Endometrium (tissue), 2 donors: Measurements from ENCODE around the gene LRRC3C.
"Not testable (repeated sequence)": the region's sequence is repeated elsewhere in the genome, so short reads cannot be mapped to it uniquely, and the experiment has no call there.

Experiments used
- FAIRE-seq: peaks from 2 replicates; lab custom pipeline; 2012; peaks lifted over from hg19 to GRCh38; lab: Jason Lieb, UNC
- donor health status: control.
- donor health status: control.

The LRRC3C gene, protein sequence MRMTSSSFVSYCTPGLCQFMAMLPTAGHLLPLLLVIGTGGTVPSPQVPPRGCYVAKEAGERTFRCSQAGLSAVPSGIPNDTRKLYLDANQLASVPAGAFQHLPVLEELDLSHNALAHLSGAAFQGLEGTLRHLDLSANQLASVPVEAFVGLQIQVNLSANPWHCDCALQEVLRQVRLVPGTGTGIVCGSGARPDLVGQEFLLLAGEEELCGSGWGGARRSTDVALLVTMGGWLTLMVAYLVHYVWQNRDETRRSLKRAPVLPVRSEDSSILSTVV

DNA sequence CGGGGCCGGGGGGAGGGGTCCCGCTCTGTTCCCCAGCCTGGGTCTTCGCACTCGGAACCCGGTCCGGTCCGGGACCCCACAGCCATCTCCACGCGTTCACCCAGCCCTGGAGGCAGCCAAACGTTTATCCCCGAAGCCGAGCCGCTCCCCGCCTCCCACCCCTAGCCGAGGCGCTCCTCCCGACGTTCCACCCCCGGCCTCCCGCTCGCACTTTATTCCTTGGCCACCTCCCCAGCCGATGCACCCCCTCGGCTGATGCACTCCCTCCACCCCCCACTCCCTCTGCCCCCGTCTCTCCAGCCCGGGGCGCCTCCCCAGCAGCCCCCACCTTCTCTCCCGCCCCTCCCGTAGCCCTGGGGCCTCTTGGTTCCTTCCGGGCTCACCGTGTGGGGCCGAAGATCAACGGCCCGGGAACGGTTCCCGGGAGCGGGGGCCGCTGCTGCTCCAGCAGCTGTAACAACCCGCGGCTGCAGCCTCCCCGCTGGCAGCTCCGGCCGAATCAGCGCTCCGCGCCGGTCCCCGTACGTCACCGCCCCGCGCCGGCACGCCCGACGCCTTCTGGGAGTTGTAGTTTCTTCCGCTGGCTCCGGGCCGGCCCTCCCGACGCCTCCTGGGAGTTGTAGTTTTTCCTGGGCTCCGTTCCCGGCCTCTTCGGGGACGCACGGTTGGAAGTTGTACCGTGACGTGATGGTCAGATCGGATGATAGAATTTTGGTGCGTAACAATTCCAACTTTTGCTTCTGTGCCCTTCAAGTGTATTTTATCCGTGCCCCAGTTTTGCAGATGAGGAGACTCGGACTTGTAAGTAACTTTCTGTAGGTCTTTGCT lies at the start of gene LRRC3C, which contains the start of gene ORMDL3:
Gene LRRC3C, plus strand, starts transcription at position 632 of the 828 bp plus-strand sequence. CDS start 13,792 bp downstream, outside the sequence.
Gene ORMDL3, minus strand, starts transcription at position 501 of the 828 bp plus-strand sequence. CDS start 3,398 bp downstream, outside the sequence.
- peak; percentile 69 for FAIRE-seq

DNA sequence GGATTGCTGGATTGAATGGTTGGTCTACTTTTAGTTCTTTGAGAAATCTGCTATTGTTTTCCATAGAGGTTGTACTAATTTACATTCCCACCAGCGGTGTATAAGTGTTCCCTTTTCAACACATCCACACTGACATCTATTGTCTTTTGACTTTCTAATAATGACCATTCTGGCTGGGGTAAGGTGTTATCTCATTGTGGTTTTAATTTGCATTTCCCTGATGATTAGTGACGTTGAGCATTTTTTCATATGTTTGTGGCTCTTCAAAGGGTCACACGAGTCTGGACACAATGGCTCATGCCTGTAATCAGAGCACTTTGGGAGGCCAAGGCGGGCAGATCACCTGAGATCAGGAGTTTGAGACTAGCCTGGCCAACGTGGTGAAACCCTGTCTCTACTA lies 41.4 kb upstream of the LRRC3C start:
- not testable (repeated sequence) for FAIRE-seq

DNA sequence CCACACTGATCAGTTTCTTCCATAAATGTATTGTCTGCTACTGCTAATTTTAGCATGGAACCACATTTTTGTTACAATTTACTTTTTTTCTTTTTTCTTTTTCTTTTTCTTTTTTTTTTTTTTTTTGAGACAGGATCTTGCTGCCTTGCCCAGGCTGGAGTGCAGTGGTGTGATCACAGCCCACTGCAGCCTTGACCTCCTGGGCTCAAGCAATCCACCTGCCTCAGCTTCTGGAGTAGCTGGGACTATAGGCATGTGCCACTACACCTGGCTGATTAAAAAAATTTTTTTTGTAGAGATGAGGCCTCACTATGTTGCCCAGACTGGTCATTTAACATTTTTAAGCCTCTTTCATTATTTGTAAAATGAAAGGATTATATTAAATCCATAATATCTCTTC lies 40.5 kb upstream of the LRRC3C start:
- FAIRE-seq = no peak

DNA sequence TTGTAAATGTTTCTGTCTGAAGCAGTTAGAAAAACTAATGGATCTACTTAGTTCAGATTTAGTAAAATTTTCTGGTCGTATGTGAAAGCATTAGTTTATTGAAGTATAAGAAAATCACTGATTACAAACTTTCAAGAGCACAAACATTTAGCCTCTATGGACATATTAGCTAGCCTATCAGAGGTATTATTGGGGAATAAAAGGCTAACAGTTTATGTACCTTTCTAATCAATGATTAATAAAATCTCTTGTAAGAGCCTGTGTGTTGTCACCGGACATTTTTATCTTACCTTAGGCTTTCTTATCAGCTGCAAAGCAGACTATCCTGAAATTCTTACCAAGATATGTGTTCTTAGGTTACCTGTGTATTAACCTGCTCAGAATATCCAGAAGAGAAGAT lies 38.3 kb upstream of the LRRC3C start:
- FAIRE-seq = no peak

DNA sequence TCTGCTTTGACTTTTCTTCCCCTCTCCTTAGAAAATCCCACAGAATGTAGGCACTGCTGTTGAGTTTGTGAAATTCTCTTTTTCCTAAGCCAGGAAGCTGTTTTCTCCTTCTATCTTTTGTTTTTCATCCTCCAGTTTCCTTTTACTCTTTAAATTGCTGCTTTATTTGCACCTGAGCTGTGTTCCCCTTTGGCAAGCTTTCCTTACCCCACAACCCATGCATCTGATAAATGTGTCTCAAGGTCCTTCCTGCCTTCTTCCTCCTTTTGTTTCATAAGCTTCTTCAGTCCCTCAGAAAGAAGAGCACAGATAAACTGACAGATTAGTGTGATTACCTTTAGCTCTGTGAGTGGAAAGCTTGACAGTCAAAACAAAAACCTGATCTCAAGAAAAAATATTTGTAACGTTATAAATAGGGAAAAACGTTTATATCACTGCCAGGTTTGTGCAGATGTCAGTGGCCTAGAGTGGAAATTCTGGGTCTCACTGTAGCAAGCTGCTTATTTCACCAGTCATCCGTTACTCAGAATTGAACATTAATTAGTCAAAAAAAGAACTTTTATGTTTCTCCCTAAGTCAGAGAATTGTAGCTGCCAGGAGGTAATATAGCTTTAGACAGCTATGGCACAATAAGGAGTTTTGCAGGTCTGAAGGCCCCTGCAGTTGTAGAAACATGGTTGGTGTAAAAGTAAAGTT lies 32.7 kb upstream of the LRRC3C start:
- FAIRE-seq = no peak

DNA sequence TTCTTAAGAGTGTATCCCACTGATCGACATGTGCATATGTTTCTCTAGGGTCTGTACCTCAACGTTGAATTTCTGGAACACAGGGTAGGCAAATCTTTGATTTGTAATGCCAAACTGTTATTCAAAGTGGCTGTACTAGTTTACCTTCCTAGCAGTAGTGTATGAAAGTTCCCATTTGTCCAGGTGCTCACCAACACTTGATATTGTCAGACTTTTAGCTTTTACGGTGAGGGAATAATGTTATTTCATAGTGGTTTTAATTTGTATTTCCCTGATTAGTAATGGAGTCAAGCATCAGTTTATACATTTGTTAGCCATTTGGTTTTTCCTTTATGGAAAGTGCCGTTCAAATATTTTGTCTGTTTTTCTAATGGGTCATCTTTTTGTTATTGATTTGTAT lies 29.4 kb upstream of the LRRC3C start:
- no peak for FAIRE-seq

DNA sequence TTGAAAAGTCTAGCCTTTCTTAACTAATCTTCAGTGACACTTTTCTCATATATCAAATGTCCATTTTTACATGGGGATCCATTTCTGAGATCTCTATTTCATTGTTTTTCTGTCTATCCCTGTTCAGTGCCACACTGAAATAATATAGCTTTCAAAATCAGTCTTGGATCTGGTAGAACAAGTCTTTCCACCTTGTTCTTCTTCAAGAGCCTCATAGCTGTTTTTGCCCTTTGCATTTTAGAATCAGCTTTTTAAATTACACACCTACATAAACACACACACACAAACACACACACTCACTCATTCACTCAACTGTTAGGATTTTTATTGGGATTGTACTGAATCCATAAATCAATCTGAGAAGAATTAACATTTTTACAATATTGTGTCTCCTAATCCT lies 28.3 kb upstream of the LRRC3C start:
- no peak for FAIRE-seq

DNA sequence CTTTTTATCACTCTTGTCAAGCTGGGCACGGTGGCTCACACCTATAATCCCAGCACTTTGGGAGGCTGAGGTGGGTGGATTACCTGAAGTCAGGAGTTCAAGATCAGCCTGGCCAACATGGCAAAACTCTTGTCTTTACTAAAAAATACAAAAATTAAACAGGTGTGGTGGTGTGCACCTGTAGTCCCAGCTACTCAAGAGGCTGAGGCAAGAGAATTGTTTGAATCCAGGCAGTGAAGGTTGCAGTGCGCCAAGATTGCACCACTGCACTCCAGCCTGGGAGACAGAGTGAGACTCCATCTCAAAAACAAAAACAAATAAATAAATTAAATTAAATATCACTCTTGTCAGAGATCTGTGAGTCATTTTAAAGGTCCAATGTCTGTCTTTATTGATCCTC lies 25.5 kb upstream of the LRRC3C start:
- FAIRE-seq = not testable (repeated sequence)

DNA sequence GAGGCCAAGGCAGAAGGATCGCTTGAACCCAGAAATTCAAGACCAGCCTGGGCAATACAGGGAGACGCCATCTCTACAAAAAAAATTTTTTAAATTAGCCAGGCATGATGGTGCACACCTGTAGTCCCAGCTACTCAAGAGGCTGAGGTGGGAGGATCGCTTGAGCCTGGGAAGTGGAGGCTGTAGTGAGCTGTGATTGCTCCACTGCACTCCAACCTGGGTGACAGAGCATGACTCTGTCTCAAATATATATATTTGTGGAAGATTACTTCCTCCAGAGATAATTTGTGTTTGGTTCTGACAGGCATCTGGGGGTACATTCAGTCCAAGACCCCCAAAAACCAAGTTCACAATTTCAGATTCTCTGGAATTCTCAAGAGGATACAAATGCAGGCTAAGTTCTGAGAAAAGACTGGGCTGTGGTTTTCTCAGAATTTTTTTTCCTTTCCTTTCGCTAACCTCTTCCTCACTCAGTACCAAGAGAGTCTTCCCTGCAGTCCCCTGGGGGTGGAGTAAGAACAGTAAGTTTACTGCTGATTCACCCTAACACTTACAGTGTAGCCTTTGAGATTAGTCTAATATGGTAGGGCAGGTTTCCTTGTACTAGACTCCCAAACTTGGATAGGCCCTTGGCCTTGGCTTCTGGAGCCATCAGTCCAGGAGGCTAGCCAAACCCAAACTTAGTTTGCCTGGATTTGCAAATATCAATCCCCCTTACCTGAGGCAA lies 24.2 kb upstream of the LRRC3C start:
- FAIRE-seq = no peak

DNA sequence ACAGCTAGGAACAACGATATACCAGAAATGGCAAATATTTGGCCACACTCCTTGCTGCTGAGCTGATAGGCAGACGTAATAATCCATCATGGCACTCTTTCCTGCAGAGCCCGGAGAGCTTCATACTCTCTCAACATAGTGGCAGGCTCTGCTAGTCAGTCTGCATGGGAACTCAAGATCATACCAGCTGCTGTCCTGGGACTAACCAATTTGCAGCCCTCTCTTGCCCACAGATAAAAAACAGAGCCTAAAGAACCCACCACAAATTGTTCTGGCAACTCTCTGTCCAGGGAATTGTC lies 22.6 kb upstream of the LRRC3C start:
- FAIRE-seq = no peak

DNA sequence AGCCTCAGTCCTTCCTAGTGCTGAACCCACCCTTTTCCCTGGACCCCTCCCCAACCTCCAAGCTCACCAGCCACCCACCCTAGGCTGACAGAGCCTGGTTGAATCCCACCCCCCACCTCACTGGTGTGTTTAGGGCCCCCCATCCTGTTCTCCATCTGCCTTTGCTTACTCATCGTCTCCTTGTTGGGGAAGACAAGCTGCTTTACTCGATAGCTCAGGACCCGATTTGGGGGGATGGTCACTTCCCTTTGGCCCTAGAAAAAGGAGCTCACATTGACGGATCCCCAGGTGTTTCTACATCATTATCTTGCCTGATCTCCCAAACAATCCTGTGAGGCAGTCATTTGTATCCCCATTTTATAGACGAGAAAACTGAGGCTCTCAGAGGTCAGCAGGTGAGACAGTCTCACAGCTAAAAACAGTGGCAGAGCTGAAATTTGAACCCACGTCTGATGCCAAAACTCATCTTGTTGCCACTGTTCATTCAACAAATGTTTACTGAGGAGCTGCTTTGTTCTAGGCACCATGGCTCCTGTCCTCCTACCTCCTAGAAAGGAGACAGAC lies 18.7 kb upstream of the LRRC3C start:
- FAIRE-seq = no peak

DNA sequence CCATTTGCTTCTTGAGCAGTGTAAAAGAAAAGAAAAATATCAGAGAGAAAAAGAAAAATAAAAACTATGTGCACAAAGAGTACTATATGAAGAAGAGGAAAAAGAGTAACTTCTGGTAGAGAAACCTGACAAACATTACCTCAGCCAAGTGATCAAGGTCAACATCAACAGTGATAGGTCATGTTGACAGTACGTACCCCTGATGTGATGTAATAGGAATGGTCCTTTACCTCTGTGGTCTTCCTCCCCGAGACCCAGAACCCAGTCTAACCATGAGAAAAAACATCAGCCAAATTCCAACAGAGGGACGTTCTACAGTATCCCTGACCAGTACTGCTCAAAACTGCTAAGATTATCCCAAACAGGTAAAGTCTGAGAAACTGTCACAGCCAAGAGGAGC lies 13.5 kb upstream of the LRRC3C start:
- no peak for FAIRE-seq

DNA sequence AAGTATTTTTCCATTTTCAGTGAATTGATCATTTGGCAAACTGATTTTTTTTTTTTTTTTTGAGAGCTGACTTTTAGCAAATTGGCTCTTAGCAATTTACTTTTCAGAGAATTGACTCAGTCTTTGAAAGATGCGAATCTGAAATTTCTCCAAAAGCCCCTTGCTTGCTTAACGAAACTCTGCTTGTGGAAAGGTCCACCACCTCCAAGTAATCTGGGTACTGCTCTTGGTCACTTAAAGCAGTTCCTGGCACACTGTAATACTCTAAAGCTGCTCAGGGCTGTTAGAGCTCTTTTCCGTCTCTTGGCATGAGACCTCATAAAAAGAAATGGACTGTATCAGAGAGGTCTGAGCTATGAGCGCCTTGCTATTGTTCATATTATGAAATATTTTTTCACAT lies 12.0 kb upstream of the LRRC3C start:
- no peak for FAIRE-seq

DNA sequence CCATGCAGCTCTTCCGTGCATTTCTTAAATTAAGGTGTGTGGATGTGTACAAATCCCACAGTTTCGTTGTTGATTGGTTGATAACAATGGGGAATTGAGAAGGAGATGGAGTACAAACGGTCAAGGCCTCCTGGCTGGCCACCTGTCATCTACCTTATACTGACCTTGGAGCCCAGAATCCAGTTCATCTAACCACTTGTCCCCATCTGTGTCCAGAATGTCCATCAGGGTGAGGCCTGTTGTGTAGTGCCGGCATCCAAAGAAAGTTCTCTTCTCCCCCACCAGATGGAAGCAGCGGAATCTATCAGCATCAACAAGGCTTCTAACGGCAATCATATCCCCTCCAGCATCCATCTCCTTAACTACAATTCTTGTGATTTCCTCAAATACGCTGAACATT lies 10.6 kb upstream of the LRRC3C start:
- FAIRE-seq = no peak

DNA sequence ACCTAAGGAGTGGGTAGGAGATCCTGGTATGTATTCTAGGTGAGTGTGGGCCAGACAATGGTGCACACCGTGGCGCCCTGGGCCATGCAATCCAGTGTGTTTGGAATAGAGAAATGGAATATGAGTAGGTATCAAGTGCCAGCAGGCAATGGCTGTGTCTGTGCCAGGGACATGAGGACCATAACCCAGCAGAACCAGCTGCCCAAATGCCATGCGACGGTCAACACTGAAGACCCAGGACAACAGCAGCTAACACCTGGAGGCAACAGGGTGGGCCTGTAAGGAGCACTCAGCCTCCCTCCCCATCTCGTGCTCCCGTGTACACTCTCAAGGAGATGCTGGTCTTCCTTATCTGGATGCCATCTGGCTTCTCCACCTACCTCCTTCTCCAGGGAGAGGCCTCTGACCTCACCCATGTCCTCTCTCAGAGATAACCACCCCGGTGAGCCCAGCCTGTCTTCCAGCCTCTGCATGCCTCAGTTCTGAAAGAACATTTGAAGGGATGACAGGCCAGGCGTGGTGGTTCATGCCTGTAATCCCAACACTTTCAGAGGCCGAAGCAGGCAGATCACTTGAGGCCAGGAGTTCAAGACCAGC lies 8.3 kb upstream of the LRRC3C start:
- FAIRE-seq = no peak

DNA sequence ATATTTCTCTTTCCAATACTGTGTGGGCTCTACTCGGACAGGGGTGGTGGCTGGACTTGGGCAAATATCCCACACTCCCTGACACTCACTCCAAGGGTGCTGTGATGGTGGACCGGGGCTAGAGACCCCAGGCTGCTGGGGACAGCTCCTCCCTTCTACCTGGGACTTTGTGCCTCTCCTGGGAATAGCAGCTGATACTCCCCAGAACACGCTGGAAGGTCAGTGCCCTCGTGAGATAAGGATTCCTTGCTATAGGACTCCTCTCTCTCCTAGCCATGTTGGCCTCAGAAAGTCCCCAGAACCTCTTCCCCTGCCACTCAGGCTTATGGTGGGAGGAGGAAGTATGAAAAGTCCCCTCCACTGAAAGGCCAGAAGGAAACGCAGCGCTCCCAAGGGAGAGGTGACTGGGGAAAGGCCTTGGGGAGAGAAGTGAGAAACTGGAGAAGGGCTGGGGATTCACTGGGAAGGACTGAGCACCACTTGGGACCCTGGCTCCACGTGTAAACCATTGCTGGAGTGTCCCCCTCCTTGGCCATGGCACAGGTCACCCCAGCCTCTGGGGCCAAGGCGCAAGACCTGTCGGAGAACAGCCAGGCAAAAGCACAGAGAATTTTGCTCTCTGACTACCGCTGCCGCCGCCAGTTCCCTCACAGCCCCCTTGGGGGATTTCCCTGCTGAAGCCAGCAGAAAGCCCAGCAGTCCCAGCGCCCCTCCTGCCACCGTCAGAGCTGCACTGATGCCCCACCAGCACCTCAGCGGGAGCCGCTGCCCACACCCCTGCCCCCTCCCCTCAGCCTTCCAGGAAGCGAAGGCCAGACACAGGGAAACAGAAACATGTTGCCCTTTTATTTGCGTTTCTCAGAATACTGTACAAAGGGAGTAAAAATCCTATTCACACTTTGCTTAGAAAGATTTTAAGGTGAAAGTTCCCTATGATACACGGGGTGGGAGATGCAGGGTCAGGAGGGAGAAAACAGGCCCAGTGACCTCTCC lies 7.0 kb upstream of the LRRC3C start:
- no peak for FAIRE-seq

DNA sequence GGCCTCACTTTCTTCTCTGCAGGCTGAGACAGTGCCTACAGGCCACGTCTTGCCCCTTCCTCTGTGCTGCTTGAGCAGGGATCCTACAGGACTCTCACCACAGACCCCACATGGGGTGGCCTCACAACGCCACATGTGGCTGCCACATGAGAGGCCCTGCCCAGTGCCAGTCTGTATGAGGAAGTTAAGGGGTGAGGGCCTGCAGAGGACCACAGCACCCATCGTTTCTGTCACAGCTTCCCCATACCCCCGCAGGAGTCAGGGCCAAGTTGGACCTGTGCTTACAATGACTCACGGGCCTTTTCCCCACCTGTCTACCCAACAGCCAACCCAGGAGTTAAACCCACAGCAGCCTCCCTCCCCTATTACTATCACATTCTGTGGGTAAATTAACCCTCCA lies 6.2 kb upstream of the LRRC3C start:
- FAIRE-seq = no peak

DNA sequence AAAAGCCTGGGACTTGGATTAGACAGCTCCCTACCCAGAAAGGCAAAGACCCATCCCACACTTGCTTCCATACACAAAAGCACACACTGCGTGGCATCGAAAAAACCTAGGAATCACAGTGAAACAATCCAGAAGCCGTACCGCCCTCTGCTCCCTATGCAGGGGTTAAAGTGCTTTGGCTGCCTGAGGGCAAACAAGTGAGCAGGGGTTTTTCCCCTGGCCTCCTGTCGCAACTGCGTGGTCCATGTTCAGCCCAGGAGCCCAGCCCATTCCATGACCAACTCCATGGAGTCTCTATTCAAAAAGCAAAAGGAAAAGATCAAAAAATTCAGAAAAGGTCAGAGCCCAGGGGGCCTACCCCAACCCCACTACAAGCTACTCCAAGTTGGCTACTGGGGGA lies 5.5 kb upstream of the LRRC3C start:
- no peak for FAIRE-seq

DNA sequence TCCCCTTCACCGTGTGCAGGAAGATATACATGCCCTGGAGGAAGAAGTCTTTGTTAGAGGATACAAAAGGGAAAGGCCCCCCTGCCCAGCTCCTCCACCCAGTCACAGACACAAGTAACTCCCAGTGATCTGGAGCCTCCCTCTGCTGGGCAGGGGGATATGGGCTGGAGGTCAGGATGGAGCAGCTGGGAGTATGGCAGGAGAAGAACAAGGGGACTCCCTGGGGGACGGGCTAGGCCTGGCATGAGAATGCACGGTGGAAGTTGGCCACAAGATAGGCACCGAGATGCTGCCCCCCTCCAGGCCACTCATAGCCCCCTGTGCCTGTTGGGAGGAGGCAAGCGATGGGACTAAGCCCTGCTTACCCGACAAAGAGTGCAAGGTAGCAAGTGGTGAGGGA lies 4.3 kb upstream of the LRRC3C start:
- FAIRE-seq = no peak
